ENCODE measurements around the gene GLI2.

DNA sequence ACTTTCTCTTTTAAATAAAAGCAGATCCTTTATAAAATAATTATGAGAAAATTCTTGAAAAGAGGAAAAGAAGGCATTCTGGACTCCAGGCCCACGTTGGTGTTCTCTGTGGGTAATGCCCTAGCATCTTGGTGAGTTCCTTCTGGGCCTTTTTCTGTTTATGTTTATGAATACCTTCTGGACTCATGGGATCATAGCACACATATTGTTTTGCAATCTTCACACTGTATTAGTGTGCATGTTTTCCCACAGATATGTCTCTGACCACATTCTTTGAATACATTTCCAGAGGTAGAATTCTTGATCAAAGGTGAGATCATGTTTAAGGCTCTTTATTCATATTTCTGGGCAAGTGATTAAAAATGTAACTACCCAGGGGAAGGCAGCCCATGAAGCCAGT lies 15.9 kb downstream of the GLI2 start:
- TF ChIP-seq MAZ (IDR thresholded peaks at IDR 0.05; ENCODE audit: borderline replicate concordance, low read depth, low read length) (no peak), MAX (IDR thresholded peaks at IDR 0.05) (no peak)
- TF ChIP-seq, protein P1, sequence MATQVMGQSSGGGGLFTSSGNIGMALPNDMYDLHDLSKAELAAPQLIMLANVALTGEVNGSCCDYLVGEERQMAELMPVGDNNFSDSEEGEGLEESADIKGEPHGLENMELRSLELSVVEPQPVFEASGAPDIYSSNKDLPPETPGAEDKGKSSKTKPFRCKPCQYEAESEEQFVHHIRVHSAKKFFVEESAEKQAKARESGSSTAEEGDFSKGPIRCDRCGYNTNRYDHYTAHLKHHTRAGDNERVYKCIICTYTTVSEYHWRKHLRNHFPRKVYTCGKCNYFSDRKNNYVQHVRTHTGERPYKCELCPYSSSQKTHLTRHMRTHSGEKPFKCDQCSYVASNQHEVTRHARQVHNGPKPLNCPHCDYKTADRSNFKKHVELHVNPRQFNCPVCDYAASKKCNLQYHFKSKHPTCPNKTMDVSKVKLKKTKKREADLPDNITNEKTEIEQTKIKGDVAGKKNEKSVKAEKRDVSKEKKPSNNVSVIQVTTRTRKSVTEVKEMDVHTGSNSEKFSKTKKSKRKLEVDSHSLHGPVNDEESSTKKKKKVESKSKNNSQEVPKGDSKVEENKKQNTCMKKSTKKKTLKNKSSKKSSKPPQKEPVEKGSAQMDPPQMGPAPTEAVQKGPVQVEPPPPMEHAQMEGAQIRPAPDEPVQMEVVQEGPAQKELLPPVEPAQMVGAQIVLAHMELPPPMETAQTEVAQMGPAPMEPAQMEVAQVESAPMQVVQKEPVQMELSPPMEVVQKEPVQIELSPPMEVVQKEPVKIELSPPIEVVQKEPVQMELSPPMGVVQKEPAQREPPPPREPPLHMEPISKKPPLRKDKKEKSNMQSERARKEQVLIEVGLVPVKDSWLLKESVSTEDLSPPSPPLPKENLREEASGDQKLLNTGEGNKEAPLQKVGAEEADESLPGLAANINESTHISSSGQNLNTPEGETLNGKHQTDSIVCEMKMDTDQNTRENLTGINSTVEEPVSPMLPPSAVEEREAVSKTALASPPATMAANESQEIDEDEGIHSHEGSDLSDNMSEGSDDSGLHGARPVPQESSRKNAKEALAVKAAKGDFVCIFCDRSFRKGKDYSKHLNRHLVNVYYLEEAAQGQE (IDR thresholded peaks at IDR 0.05) = no peak

Data from A549 (cell line).